H1 (cell line): ENCODE measurements around the gene GRM7. TPM values are rescaled to one million over a fixed set of nuclear protein-coding genes. Genes with fewer than 3 reads are reported as not detected.

Source experiments
- CTCF ChIA-PET: fragments of 300-600 bp; sonication (Branson Sonifier 250); formaldehyde crosslinking; loops from one replicate; lab custom pipeline; 2021; ENCODE audit not compliant: partially characterized antibody; lab: Charles Lee
- POLR2A ChIA-PET: fragments of 300-600 bp; sonication (Branson Sonifier 250); formaldehyde crosslinking; loops from one replicate; lab custom pipeline; 2021; ENCODE audit warnings: inconsistent platforms; ENCODE audit not compliant: partially characterized antibody; lab: Charles Lee
- DNase-seq, 2 experiments: peaks; one replicate each; pipeline versions ENCODE4 v3.0.0 to v3.0.0-alpha.2; 2010 to 2022; ENCODE audit warnings: low spot score in 2 of 2, low read depth in 1 of 2, mixed read lengths in 1 of 2
- FAIRE-seq: peaks from 2 replicates; lab custom pipeline; 2011; peaks lifted over from hg19 to GRCh38; lab: Jason Lieb, UNC
- H2AFZ ChIP-seq: 2 replicates; pipeline ENCODE4 v1.8.1; 2012; ENCODE audit warnings: low read length, inconsistent platforms
- H2AK5ac ChIP-seq: 2 replicates; pipeline ENCODE4 v1.6.1; 2013; ENCODE audit warnings: low read depth, low read length
- H2BK120ac ChIP-seq: replicated peaks from 2 replicates; pipeline ENCODE3; 2013; ENCODE audit warnings: low read depth, low read length, inconsistent platforms
- H2BK12ac ChIP-seq: 2 replicates; pipeline ENCODE4 v1.6.1; 2013; ENCODE audit warnings: low read depth, low read length
- H2BK15ac ChIP-seq: 2 replicates; pipeline ENCODE4 v1.6.1; 2013; ENCODE audit warnings: low read length
- H2BK20ac ChIP-seq: 2 replicates; pipeline ENCODE4 v1.6.1; 2013; ENCODE audit warnings: low read length
- H2BK5ac ChIP-seq: 2 replicates; pipeline ENCODE4 v1.6.1; 2013; ENCODE audit warnings: low read depth, low read length
- H3K14ac ChIP-seq: 2 replicates; pipeline ENCODE4 v1.6.1; 2013; ENCODE audit warnings: inconsistent platforms; ENCODE audit not compliant: insufficient read length
- H3K18ac ChIP-seq: 2 replicates; pipeline ENCODE4 v1.6.1; 2013; ENCODE audit warnings: low read length; ENCODE audit errors: extremely low read depth
- H3K23ac ChIP-seq: 2 replicates; pipeline ENCODE4 v1.6.1; 2013; ENCODE audit warnings: inconsistent platforms; ENCODE audit not compliant: insufficient read length
- H3K23me2 ChIP-seq: 2 replicates; pipeline ENCODE4 v1.6.1; 2013; ENCODE audit warnings: low read depth, low read length
- H3K27ac ChIP-seq: 2 replicates; pipeline ENCODE4 v1.6.1; 2011; ENCODE audit warnings: low read depth, low read length, inconsistent platforms
- H3K27me3 ChIP-seq, 4 experiments: replicated peaks in 1 of 4; 1 replicate in 1 of 4; 2 replicates in 3 of 4; pipeline versions ENCODE4 v1.6.1 to v1.8.1; 2011 to 2013; ENCODE audit warnings: low read length in 3 of 4, mild to moderate bottlenecking in 3 of 4, inconsistent platforms in 2 of 4, mixed read lengths in 2 of 4, moderate library complexity in 1 of 4; ENCODE audit not compliant: control insufficient read depth in 3 of 4, insufficient read depth in 3 of 4; ENCODE audit errors: extremely low read depth in 1 of 4
- H3K36me3 ChIP-seq, 4 experiments: 2 replicates each; pipeline versions ENCODE4 v1.6.1 to v1.8.1; 2011 to 2013; ENCODE audit warnings: mild to moderate bottlenecking in 4 of 4, low read length in 3 of 4, moderate library complexity in 2 of 4, control low read depth in 1 of 4, inconsistent platforms in 1 of 4; ENCODE audit not compliant: insufficient read depth in 4 of 4, control insufficient read depth in 2 of 4
- H3K4ac ChIP-seq: replicated peaks from 2 replicates; pipeline ENCODE3; 2013; ENCODE audit warnings: low read length, low read depth, mixed read lengths, inconsistent platforms; ENCODE audit not compliant: insufficient read length
- H3K4me1 ChIP-seq, 4 experiments: replicated peaks in 1 of 4; 1 replicate in 1 of 4; 2 replicates in 3 of 4; pipeline versions ENCODE4 v1.6.1 to v1.8.1; 2011 to 2013; ENCODE audit warnings: low read length in 3 of 4, inconsistent platforms in 2 of 4, mixed read lengths in 1 of 4; ENCODE audit not compliant: insufficient read depth in 4 of 4, control insufficient read depth in 3 of 4
- H3K4me2 ChIP-seq, 2 experiments: 2 replicates each; pipeline versions ENCODE4 v1.6.1 to v1.8.1; 2011 to 2013; ENCODE audit warnings: low read depth in 2 of 2, low read length in 2 of 2, control low read depth in 1 of 2, inconsistent platforms in 1 of 2, mild to moderate bottlenecking in 1 of 2; ENCODE audit not compliant: insufficient read depth in 1 of 2
- H3K4me3 ChIP-seq, 4 experiments: fragments of 200-600, 300-600 bp in 1 of 4; sonication (generic), shearing (Covaris generic), sonication (Bioruptor Twin) in 1 of 4; 2 replicates each; pipeline versions ENCODE4 v1.5.1 to v1.8.1; 2011 to 2016; ENCODE audit warnings: low read length in 4 of 4, low read depth in 3 of 4, control low read depth in 2 of 4, inconsistent platforms in 2 of 4, mild to moderate bottlenecking in 2 of 4, mixed read lengths in 1 of 4, moderate library complexity in 1 of 4; ENCODE audit not compliant: insufficient read depth in 2 of 4; ENCODE audit errors: extremely low read depth in 1 of 4
- H3K56ac ChIP-seq: replicated peaks from 2 replicates; pipeline ENCODE3; 2013; ENCODE audit warnings: low read depth, mild to moderate bottlenecking, mixed read lengths, low read length, inconsistent platforms; ENCODE audit not compliant: insufficient read length
- H3K79me1 ChIP-seq: 2 replicates; pipeline ENCODE4 v1.6.1; 2013; ENCODE audit warnings: low read depth, low read length, control low read depth
- H3K79me2 ChIP-seq, 2 experiments: 2 replicates each; pipeline versions ENCODE4 v1.6.1 to v1.8.1; 2012 to 2013; ENCODE audit warnings: low read length in 2 of 2, mild to moderate bottlenecking in 2 of 2, inconsistent platforms in 1 of 2; ENCODE audit not compliant: insufficient read depth in 2 of 2, control insufficient read depth in 1 of 2
- H3K9ac ChIP-seq, 4 experiments: replicated peaks in 1 of 4; 1 replicate in 1 of 4; 2 replicates in 3 of 4; pipeline versions ENCODE4 v1.6.1 to v1.8.1; 2011 to 2013; ENCODE audit warnings: low read depth in 3 of 4, low read length in 3 of 4, control low read depth in 2 of 4, mild to moderate bottlenecking in 2 of 4, moderate library complexity in 2 of 4, inconsistent platforms in 1 of 4; ENCODE audit errors: extremely low read depth in 1 of 4
- H3K9me3 ChIP-seq, 2 experiments: 2 replicates each; pipeline versions ENCODE4 v1.6.1 to v1.8.1; 2012 to 2013; ENCODE audit warnings: mild to moderate bottlenecking in 2 of 2, moderate library complexity in 2 of 2, control low read depth in 1 of 2, inconsistent platforms in 1 of 2, low read depth in 1 of 2, low read length in 1 of 2, mixed read lengths in 1 of 2; ENCODE audit not compliant: insufficient read depth in 2 of 2
- H4K20me1 ChIP-seq, 2 experiments: replicated peaks in 1 of 2; 2 replicates each; pipeline versions ENCODE3 to v1.8.1; 2011 to 2013; ENCODE audit warnings: inconsistent platforms in 2 of 2, low read length in 2 of 2, mild to moderate bottlenecking in 1 of 2; ENCODE audit not compliant: insufficient read depth in 2 of 2, control insufficient read depth in 1 of 2
- H4K5ac ChIP-seq: 2 replicates; pipeline ENCODE4 v1.6.1; 2013; ENCODE audit warnings: low read length, low read depth, mixed read lengths, inconsistent platforms; ENCODE audit not compliant: insufficient read length
- H4K8ac ChIP-seq: 2 replicates; pipeline ENCODE4 v1.8.0; 2013; ENCODE audit warnings: mild to moderate bottlenecking, moderate library complexity, low read length, inconsistent platforms; ENCODE audit not compliant: insufficient read depth; ENCODE audit errors: extremely low read depth
- H4K91ac ChIP-seq: replicated peaks from 2 replicates; pipeline ENCODE3; 2013; ENCODE audit warnings: low read length, mixed read lengths, inconsistent platforms; ENCODE audit not compliant: insufficient read length
- BACH1 ChIP-seq: IDR thresholded peaks from 2 replicates; pipeline ENCODE4 v1.6.1; 2012; ENCODE audit warnings: low read length, improper control_type of control experiment
- E2F6 ChIP-seq: IDR thresholded peaks from 2 replicates; pipeline ENCODE4 v1.6.1; 2012; ENCODE audit warnings: inconsistent platforms
- EGR1 ChIP-seq: IDR thresholded peaks from 2 replicates; pipeline ENCODE4 v1.6.1; 2011; ENCODE audit warnings: low read depth, low read length, borderline replicate concordance
- HDAC2 ChIP-seq, 2 experiments: fragments of 300-600 bp in 1 of 2; sonication (generic) in 1 of 2; IDR thresholded peaks; 2 replicates each; pipeline ENCODE4 v1.6.1; 2011 to 2012; ENCODE audit warnings: low read depth in 2 of 2, low read length in 2 of 2, mild to moderate bottlenecking in 2 of 2, moderate library complexity in 2 of 2, borderline replicate concordance in 1 of 2, inconsistent platforms in 1 of 2
- RNF2 ChIP-seq: fragments of 200-900, 300-1000 bp; sonication (generic); IDR thresholded peaks from 2 replicates; pipeline ENCODE4 v1.7.1; 2016; ENCODE audit warnings: borderline replicate concordance, low read depth, mild to moderate bottlenecking, antibody characterized with exemption, low read length; ENCODE audit not compliant: poor library complexity, severe bottlenecking; ENCODE audit errors: missing control alignments
- SIN3A ChIP-seq, 2 experiments: IDR thresholded peaks in 1 of 2; conservative IDR thresholded peaks in 1 of 2; 2 replicates each; pipeline ENCODE4 v1.6.1; 2011 to 2012; ENCODE audit warnings: low read length in 2 of 2, improper control_type of control experiment in 1 of 2, low read depth in 1 of 2, mild to moderate bottlenecking in 1 of 2
- SP1 ChIP-seq: IDR thresholded peaks from 2 replicates; pipeline ENCODE4 v1.6.1; 2011; ENCODE audit warnings: low read depth, low read length
- TBP ChIP-seq: IDR thresholded peaks from 2 replicates; pipeline ENCODE4 v1.6.1; 2011; ENCODE audit warnings: low read depth, low read length, improper control_type of control experiment
- TEAD4 ChIP-seq: IDR thresholded peaks from 2 replicates; pipeline ENCODE4 v1.6.1; 2012; ENCODE audit warnings: low read depth, low read length, inconsistent platforms, mixed read lengths
- polyA plus RNA-seq, 7 experiments: library from polyadenylated mRNA; depleted of rRNA in 3 of 7; stranded (reverse) in 5 of 7; unstranded in 2 of 7; fragments of >200 nt in 5 of 7; fragments of 200-250 nt in 2 of 7; gene quantifications; 1 replicate in 5 of 7; 2 replicates in 1 of 7; 4 replicates in 1 of 7; pipeline versions ENCODE4 v1.2.1 to v1.2.3, GENCODE V29; 2011 to 2013; ENCODE audit warnings: missing spikeins in 2 of 7, mixed read lengths in 2 of 7
- total RNA-seq: library from RNA; stranded (reverse); fragmentation: NEBNext Ultra II Directional; extraction: Animal tissue kit (Norgen Biotek cat#: 25700); gene quantifications from 2 replicates; pipeline ENCODE4 v1.2.1, GENCODE V29; 2021

Gene GRM7
- total and polyA plus RNA-seq, 2 of the 8 experiments (the other 6 are each of a cell fraction or from before 2014, with no cell fraction given): 0.17 to 0.24 TPM

GRCh38 chr3:7567160-7567559 is 706.2 kb downstream of the GRM7 start:
- Histone ChIP-seq H3K79me1 (no peaks in the 10 kb centered on the region), H3K4ac (no peak overlapping the region), H3K9ac (no peak overlapping the region), H3K23me2 (no peaks in the 10 kb centered on the region), H2AFZ (no peak overlapping the region), H3K18ac (no peak overlapping the region), H4K8ac (no peak overlapping the region), H3K36me3 (no peaks in the 10 kb centered on the region), H2BK120ac (no peak overlapping the region), H2AK5ac (no peak overlapping the region), H3K9me3 (peaks cover 0 to 8% of the 10 kb centered on the region in 2 experiments; a peak in 2 of 4 replicates), H2BK12ac (no peak overlapping the region), H3K56ac (no peak overlapping the region), H2BK20ac (no peak overlapping the region), H2BK5ac (no peak overlapping the region), H3K4me1 (no peaks in the 10 kb centered on the region), H3K4me3 (no peak overlapping the region), H3K14ac (no peak overlapping the region), H4K5ac (no peak overlapping the region), H3K27me3 (no peaks in the 10 kb centered on the region), H3K27ac (no peak overlapping the region), H4K91ac (no peak overlapping the region), H3K23ac (no peak overlapping the region), H3K79me2 (no peaks in the 10 kb centered on the region), H4K20me1 (no peaks in the 10 kb centered on the region), H2BK15ac (no peak overlapping the region), H3K4me2 (no peak overlapping the region)
- FAIRE-seq: no peak
- POLR2A ChIA-PET: no interaction called here
- CTCF ChIA-PET: no interaction called here
- no peak for DNase-seq
- TF ChIP-seq BACH1 (no peak), EGR1 (no peak), HDAC2 (IDR thresholded peaks at IDR 0.05; ENCODE audit: borderline replicate concordance in 1 of 2, low read depth in 2 of 2, low read length in 2 of 2) (no peak), SIN3A (conservative IDR thresholded peaks at IDR 0.05 in 1 of 2, IDR thresholded peaks at IDR 0.05 in 1 of 2; ENCODE audit: low read depth in 1 of 2, low read length in 2 of 2) (no peak), SP1 (no peak), TEAD4 (no peak), TBP (no peak), E2F6 (no peak), RNF2 (no peak)
